ENCODE results near the gene UBE2G1. TPM values are rescaled to one million over a fixed set of nuclear protein-coding genes. Genes with fewer than 3 reads are reported as not detected.

Gene UBE2G1
- total RNA-seq, 1 experiment from 2014 or later, result 80.6 TPM

DNA sequence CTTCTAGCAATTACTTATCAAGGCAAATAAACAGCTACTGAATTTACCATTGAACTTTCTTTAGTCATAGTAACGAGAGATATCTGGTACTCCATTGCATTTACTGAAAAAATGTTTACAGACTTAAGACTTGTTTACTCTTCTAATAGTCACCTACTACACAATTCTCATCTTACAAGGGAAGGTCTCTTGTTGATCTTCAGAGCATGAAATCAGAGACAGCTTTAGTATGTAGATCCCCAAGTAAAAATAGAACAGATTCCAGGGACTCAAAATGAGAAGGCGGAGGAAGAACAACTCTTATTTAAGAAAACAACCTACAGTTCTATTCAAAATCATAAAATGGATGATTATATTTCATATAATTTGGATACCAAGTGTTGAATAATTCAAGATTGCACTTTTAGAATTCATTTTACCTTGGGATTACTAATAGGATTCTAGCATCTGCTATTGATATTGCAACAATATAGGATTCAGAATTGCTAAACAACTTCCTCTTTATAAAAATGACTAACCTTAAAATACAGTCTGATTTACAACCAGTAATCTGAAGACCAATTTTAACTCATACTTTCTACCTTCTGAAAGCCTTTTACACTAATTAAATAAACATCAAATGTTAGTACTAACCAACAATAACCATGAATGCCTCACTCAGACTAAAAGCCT lies 20.8 kb downstream of the UBE2G1 start:
- Histone ChIP-seq H3K27ac (ENCODE audit: low read depth, low read length) (no peak overlapping the region), H3K79me2 (ENCODE audit: insufficient read depth, low read length) (peaks cover 97% of the 10 kb centered on the region), H3K4me3 (replicated peaks in 1 of 2; ENCODE audit: low read depth in 1 of 2, low read length in 2 of 2) (no peak overlapping the region), H3K9me2 (ENCODE audit: insufficient read depth) (no peaks in the 10 kb centered on the region), H3K4me2 (ENCODE audit: low read length) (no peak overlapping the region), H3K9me3 (ENCODE audit: control insufficient read depth in 1 of 2, insufficient read depth in 1 of 2, low read depth in 1 of 2, low read length in 2 of 2) (no peaks in the 10 kb centered on the region), H3K4me1 (ENCODE audit: control insufficient read depth in 1 of 2, insufficient read depth in 2 of 2, low read length in 2 of 2) (peaks cover 0 to 14% of the 10 kb centered on the region in 2 experiments; a peak in 2 of 4 replicates), H2AFZ (ENCODE audit: low read depth, low read length, poor library complexity, severe bottlenecking) (no peak overlapping the region), H3K27me3 (ENCODE audit: insufficient read depth, low read length) (no peaks in the 10 kb centered on the region), H3K9ac (ENCODE audit: low read length) (no peak overlapping the region), H3K36me3 (ENCODE audit: control insufficient read depth in 1 of 2, insufficient read depth in 2 of 2, low read length in 2 of 2) (no peaks in the 10 kb centered on the region), H4K20me1 (ENCODE audit: insufficient read depth) (peaks cover 28% of the 10 kb centered on the region; the same call in 1 of the 2 replicates)
- TF ChIP-seq CBX3 (IDR thresholded peaks at IDR 0.05; ENCODE audit: low read depth) (no peak), RAD21 (IDR thresholded peaks at IDR 0.05; ENCODE audit: low read depth) (no peak), CTCF (IDR thresholded peaks at IDR 0.05 in 2 of 3, conservative IDR thresholded peaks at IDR 0.05 in 1 of 3; ENCODE audit: borderline replicate concordance in 1 of 3, insufficient read depth in 1 of 3, low read depth in 2 of 3, low read length in 2 of 3) (no peak), ZFX (IDR thresholded peaks at IDR 0.05) (no peak), REST (IDR thresholded peaks at IDR 0.05; ENCODE audit: low read depth) (no peak), SRF (IDR thresholded peaks at IDR 0.05; ENCODE audit: low read depth) (no peak), JUND (IDR thresholded peaks at IDR 0.05) (no peak), EZH2 (IDR thresholded peaks at IDR 0.05) (no peak), FOSL1 (IDR thresholded peaks at IDR 0.05; ENCODE audit: low read depth) (no peak), ZBTB33 (IDR thresholded peaks at IDR 0.05; ENCODE audit: extremely low read depth, insufficient replicate concordance, low read length) (no peak), YY1 (IDR thresholded peaks at IDR 0.05; ENCODE audit: extremely low read depth, insufficient replicate concordance, low read depth, low read length) (no peak), EGR1 (IDR thresholded peaks at IDR 0.05; ENCODE audit: low read depth) (no peak), POLR2A (IDR thresholded peaks at IDR 0.05; ENCODE audit: borderline replicate concordance, extremely low read depth, insufficient read depth, insufficient read length) (no peak), TCF7L2 (IDR thresholded peaks at IDR 0.05; ENCODE audit: borderline replicate concordance, extremely low read depth, insufficient read depth, insufficient read length) (no peak), ELF1 (IDR thresholded peaks at IDR 0.05; ENCODE audit: borderline replicate concordance, low read depth) (no peak), ZNF274 (IDR thresholded peaks at IDR 0.05; ENCODE audit: low read depth, low read length) (no peak), POLR2AphosphoS5 (IDR thresholded peaks at IDR 0.05; ENCODE audit: low read depth, low read length) (no peak), CEBPB (IDR thresholded peaks at IDR 0.05; ENCODE audit: low read depth) (no peak)
- TF ChIP-seq, protein P1, sequence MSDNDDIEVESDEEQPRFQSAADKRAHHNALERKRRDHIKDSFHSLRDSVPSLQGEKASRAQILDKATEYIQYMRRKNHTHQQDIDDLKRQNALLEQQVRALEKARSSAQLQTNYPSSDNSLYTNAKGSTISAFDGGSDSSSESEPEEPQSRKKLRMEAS (IDR thresholded peaks at IDR 0.05), result no peak
- TF ChIP-seq, protein P2, sequence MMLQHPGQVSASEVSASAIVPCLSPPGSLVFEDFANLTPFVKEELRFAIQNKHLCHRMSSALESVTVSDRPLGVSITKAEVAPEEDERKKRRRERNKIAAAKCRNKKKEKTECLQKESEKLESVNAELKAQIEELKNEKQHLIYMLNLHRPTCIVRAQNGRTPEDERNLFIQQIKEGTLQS (IDR thresholded peaks at IDR 0.05), result no peak
- DNase-seq (ENCODE audit: low read depth, low spot score) (no peak), ATAC-seq (no peak)
- BruUV-seq (replicated peaks), result no TSS peak
- POLR2A ChIA-PET, result interaction anchor here (1.0 kb wide), 1 partner anchor 44 kb away, joined by 4 read pairs; no protein-coding TSS in a partner anchor
- CTCF ChIA-PET, result no interaction called here
- RAD21 ChIA-PET (ENCODE audit: low non-redundant PET in 1 of 2, low total read pairs in 2 of 2, uncharacterized antibody in 2 of 2, unreplicated experiment in 2 of 2), result no interaction called here
- intact Hi-C loops (cut with micrococcal nuclease), result no loop called here

Data from HCT116 (cell line).